WTC11 (cell line): ENCODE data around the gene VAMP4. TPM values are rescaled to one million over a fixed set of nuclear protein-coding genes. Genes with fewer than 3 reads are reported as not detected.

Experiments used
- ATAC-seq: fragments of 200-7000 bp; cut with Tn5 transposase; 2 replicates; pipeline ENCODE4 v1.10.0; 2021; ENCODE audit warnings: mild to moderate bottlenecking, moderate library complexity
- CTCF ChIA-PET: fragments of 300-600 bp; sonication (Branson Sonifier 250); formaldehyde crosslinking; loops from one replicate; lab custom pipeline; 2021; ENCODE audit warnings: antibody characterized with exemption; lab: Charles Lee
- POLR2A ChIA-PET: fragments of 350-600 bp; sonication (Branson Sonifier 250); formaldehyde crosslinking; loops from one replicate; lab custom pipeline; 2021; ENCODE audit warnings: antibody characterized with exemption; lab: Charles Lee
- DNase-seq: peaks from one replicate; pipeline ENCODE4 v3.0.0; 2021; ENCODE audit warnings: low spot score
- H3K27ac Mint-ChIP-seq: 2 replicates; pipeline ENCODE4 v1.8.0; 2021; ENCODE audit warnings: mixed read lengths
- H3K27me3 Mint-ChIP-seq: 2 replicates; pipeline ENCODE4 v1.8.0; 2021; ENCODE audit warnings: low read depth, mild to moderate bottlenecking, moderate library complexity, mixed read lengths
- H3K36me3 Mint-ChIP-seq: 2 replicates; pipeline ENCODE4 v1.8.0; 2021; ENCODE audit warnings: mixed read lengths
- H3K4me1 Mint-ChIP-seq: 2 replicates; pipeline ENCODE4 v1.8.0; 2022; ENCODE audit warnings: mixed read lengths
- H3K4me3 Mint-ChIP-seq: 2 replicates; pipeline ENCODE4 v1.8.0; 2021; ENCODE audit warnings: mild to moderate bottlenecking, moderate library complexity, mixed read lengths
- H3K9me3 Mint-ChIP-seq: 2 replicates; pipeline ENCODE4 v1.8.0; 2021; ENCODE audit warnings: mixed read lengths
- AR ChIP-seq: fragments of 250-450 bp; sonication (Bioruptor Pico); IDR thresholded peaks from 2 replicates; pipeline ENCODE4 v1.9.0; 2021; ENCODE audit warnings: mild to moderate bottlenecking
- ATF3 ChIP-seq: sonication (generic); formaldehyde crosslinking; conservative IDR thresholded peaks from 2 replicates; pipeline ENCODE4 v1.8.1; 2022; ENCODE audit warnings: mild to moderate bottlenecking, missing genetic modification reagents
- CREB1 ChIP-seq: sonication (generic); formaldehyde crosslinking; IDR thresholded peaks from 2 replicates; pipeline ENCODE4 v1.8.0; 2023; ENCODE audit warnings: mild to moderate bottlenecking, missing genetic modification reagents
- CTCF ChIP-seq: fragments of 200-600 bp; IDR thresholded peaks from 2 replicates; pipeline ENCODE4 v1.8.0; 2022; ENCODE audit warnings: antibody characterized with exemption
- E2F1 ChIP-seq: sonication (generic); formaldehyde crosslinking; IDR thresholded peaks from 2 replicates; pipeline ENCODE4 v1.8.0; 2022; ENCODE audit warnings: mild to moderate bottlenecking, missing genetic modification reagents
- EMX1 ChIP-seq: fragments of 250-450 bp; sonication (Bioruptor Pico); IDR thresholded peaks from 2 replicates; pipeline ENCODE4 v1.8.0; 2021; ENCODE audit warnings: mild to moderate bottlenecking
- FOXJ3 ChIP-seq: sonication (generic); formaldehyde crosslinking; IDR thresholded peaks from 2 replicates; pipeline ENCODE4 v1.9.0; 2021; ENCODE audit warnings: missing genetic modification reagents, mild to moderate bottlenecking, borderline replicate concordance
- GABPB1 ChIP-seq: sonication (generic); formaldehyde crosslinking; IDR thresholded peaks from 2 replicates; pipeline ENCODE4 v1.8.1; 2023; ENCODE audit warnings: mild to moderate bottlenecking, missing genetic modification reagents
- GRHL2 ChIP-seq: fragments of 250-450 bp; sonication (Bioruptor Pico); IDR thresholded peaks from 2 replicates; pipeline ENCODE4 v1.8.0; 2022; ENCODE audit warnings: mild to moderate bottlenecking, moderate library complexity; ENCODE audit not compliant: insufficient replicate concordance, severe bottlenecking
- JUN ChIP-seq: sonication (generic); formaldehyde crosslinking; IDR thresholded peaks from 2 replicates; pipeline ENCODE4 v1.8.0; 2023; ENCODE audit warnings: mild to moderate bottlenecking, missing genetic modification reagents
- NFATC4 ChIP-seq: fragments of 250-450 bp; sonication (Bioruptor Pico); IDR thresholded peaks from 2 replicates; pipeline ENCODE4 v1.9.0; 2021; ENCODE audit warnings: mild to moderate bottlenecking
- NFE2L1 ChIP-seq: sonication (generic); formaldehyde crosslinking; IDR thresholded peaks from 2 replicates; pipeline ENCODE4 v1.8.1; 2023; ENCODE audit warnings: missing genetic modification reagents
- PRDM15 ChIP-seq: sonication (generic); formaldehyde crosslinking; IDR thresholded peaks from 2 replicates; pipeline ENCODE4 v1.8.0; 2022; ENCODE audit warnings: missing genetic modification reagents
- RORB ChIP-seq: fragments of 250-450 bp; sonication (Bioruptor Pico); IDR thresholded peaks from 2 replicates; pipeline ENCODE4 v1.9.0; 2021; ENCODE audit warnings: mild to moderate bottlenecking
- TCF7 ChIP-seq: sonication (generic); formaldehyde crosslinking; IDR thresholded peaks from 2 replicates; pipeline ENCODE4 v1.8.0; 2022; ENCODE audit warnings: mild to moderate bottlenecking, low read depth, missing genetic modification reagents, moderate library complexity
- TP53 ChIP-seq: sonication (generic); formaldehyde crosslinking; IDR thresholded peaks from 2 replicates; pipeline ENCODE4 v1.8.1; 2023; ENCODE audit warnings: mild to moderate bottlenecking, missing genetic modification reagents
- USF2 ChIP-seq: sonication (generic); formaldehyde crosslinking; IDR thresholded peaks from 2 replicates; pipeline ENCODE4 v1.8.1; 2023; ENCODE audit warnings: mild to moderate bottlenecking, missing genetic modification reagents, moderate library complexity
- ZBTB21 ChIP-seq: sonication (generic); formaldehyde crosslinking; IDR thresholded peaks from 2 replicates; pipeline ENCODE4 v1.8.1; 2023; ENCODE audit warnings: mild to moderate bottlenecking, missing genetic modification reagents, borderline replicate concordance
- ZMAT4 ChIP-seq: fragments of 250-450 bp; sonication (Bioruptor Pico); IDR thresholded peaks from 2 replicates; pipeline ENCODE4 v1.9.0; 2021; ENCODE audit warnings: mild to moderate bottlenecking
- ZNF219 ChIP-seq: sonication (generic); formaldehyde crosslinking; IDR thresholded peaks from 2 replicates; pipeline ENCODE4 v1.8.0; 2023; ENCODE audit warnings: missing genetic modification reagents, mild to moderate bottlenecking, borderline replicate concordance
- ZNF281 ChIP-seq: sonication (generic); formaldehyde crosslinking; IDR thresholded peaks from 2 replicates; pipeline ENCODE4 v1.8.0; 2023; ENCODE audit warnings: mild to moderate bottlenecking, missing genetic modification reagents
- ZNF671 ChIP-seq: fragments of 250-450 bp; sonication (Bioruptor Pico); IDR thresholded peaks from 2 replicates; pipeline ENCODE4 v1.8.0; 2021; ENCODE audit warnings: mild to moderate bottlenecking
- total RNA-seq: library from RNA; stranded (reverse); gene quantifications from 3 replicates; pipeline ENCODE4 v1.2.3, GENCODE V29; 2021

Gene VAMP4
- total RNA-seq, 1 experiment from 2014 or later: 11.4 TPM

- Mint-ChIP-seq H3K36me3 (peaks cover 83% of the 10 kb centered on the region), H3K27me3 (no peaks in the 10 kb centered on the region), H3K4me1 (peaks cover under 1% of the 10 kb centered on the region; the same call in 1 of the 2 replicates), H3K27ac (no peak overlapping the region), H3K4me3 (no peak overlapping the region), H3K9me3 (no peaks in the 10 kb centered on the region)
- ChIA-PET POLR2A (no interaction called here), CTCF (no interaction called here)
- no peak for ATAC-seq
- no peak for TF ChIP-seq GRHL2 (CRISPR knock-in tag)
- no peak for TF ChIP-seq ZBTB21 (CRISPR knock-in tag)
- no peak for TF ChIP-seq PRDM15 (CRISPR knock-in tag)
- TF ChIP-seq ZMAT4 (CRISPR knock-in tag): no peak
- no peak for TF ChIP-seq RORB
- TF ChIP-seq EMX1: no peak
- TF ChIP-seq AR (CRISPR knock-in tag): no peak
- no peak for TF ChIP-seq ZNF219 (CRISPR knock-in tag)
- no peak for TF ChIP-seq FOXJ3 (CRISPR knock-in tag)
- TF ChIP-seq ATF3 (CRISPR knock-in tag): no peak
- no peak for TF ChIP-seq TP53 (CRISPR knock-in tag)
- TF ChIP-seq CREB1 (CRISPR knock-in tag): no peak
- TF ChIP-seq GABPB1 (CRISPR knock-in tag): no peak
- TF ChIP-seq USF2 (CRISPR knock-in tag): no peak
- no peak for TF ChIP-seq CTCF
- no peak for DNase-seq
Observed at GRCh38 chr1:171788696-171789095, 46.8 kb upstream of the VAMP4 start.

GRCh38 chr1:171787686-171788480 lies 46.0 kb upstream of the VAMP4 start:
- no peak for DNase-seq
- no peak overlapping the region for H3K27ac Mint-ChIP-seq
- H3K4me1 Mint-ChIP-seq: peaks cover 8% of the 10 kb centered on the region
- H3K27me3 Mint-ChIP-seq: no peaks in the 10 kb centered on the region
- no peak for ATAC-seq
- H3K9me3 Mint-ChIP-seq: no peaks in the 10 kb centered on the region
- H3K4me3 Mint-ChIP-seq: no peak overlapping the region
- peaks cover 84% of the 10 kb centered on the region for H3K36me3 Mint-ChIP-seq
- ChIA-PET CTCF (no interaction called here), POLR2A (no interaction called here)
- no peak for TF ChIP-seq NFE2L1 (CRISPR knock-in tag)
- no peak for TF ChIP-seq NFATC4 (CRISPR knock-in tag)
- no peak for TF ChIP-seq E2F1
- no peak for TF ChIP-seq TCF7
- no peak for TF ChIP-seq JUN (CRISPR knock-in tag)
- no peak for TF ChIP-seq ZNF671
- TF ChIP-seq ZNF281 (CRISPR knock-in tag): no peak
